ENCODE data around the gene APOBEC2. TPM values are rescaled to one million over a fixed set of nuclear protein-coding genes. Genes with fewer than 3 reads are reported as not detected.

Gene APOBEC2
- total and polyA plus RNA-seq, 9 of the 15 experiments (the other 6 are each of a cell fraction or from before 2014, with no cell fraction given), result 0.25 to 1.6 TPM; not detected in 7

DNA sequence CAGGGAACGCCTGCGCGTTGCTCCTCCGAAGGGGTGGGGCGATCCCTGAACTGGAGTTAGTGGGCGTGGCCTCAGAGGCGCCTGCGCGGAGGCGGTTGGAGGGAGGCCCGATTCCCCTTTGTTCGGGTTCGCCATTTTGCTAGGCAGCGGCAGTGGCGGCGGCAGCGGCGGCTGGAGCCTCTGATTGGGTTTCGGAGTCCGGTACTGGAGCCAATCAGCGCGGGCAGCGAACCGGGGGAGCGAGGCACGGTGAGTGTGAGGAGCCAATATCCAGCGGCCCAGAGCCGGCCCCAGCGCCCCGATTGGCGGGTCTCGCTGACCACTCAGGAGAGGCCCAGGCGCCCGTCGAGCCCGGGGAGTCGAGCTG, 19.8 kb downstream of the APOBEC2 start, which contains the start of gene NFYA (continued):
- TF ChIP-seq, protein P1, sequence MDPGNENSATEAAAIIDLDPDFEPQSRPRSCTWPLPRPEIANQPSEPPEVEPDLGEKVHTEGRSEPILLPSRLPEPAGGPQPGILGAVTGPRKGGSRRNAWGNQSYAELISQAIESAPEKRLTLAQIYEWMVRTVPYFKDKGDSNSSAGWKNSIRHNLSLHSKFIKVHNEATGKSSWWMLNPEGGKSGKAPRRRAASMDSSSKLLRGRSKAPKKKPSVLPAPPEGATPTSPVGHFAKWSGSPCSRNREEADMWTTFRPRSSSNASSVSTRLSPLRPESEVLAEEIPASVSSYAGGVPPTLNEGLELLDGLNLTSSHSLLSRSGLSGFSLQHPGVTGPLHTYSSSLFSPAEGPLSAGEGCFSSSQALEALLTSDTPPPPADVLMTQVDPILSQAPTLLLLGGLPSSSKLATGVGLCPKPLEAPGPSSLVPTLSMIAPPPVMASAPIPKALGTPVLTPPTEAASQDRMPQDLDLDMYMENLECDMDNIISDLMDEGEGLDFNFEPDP (CRISPR knock-in tag; IDR thresholded peaks at IDR 0.05), result 0 out of 2 replicates have a peak, but pooled peaks have one; percentile 40
- TF ChIP-seq, protein P2, sequence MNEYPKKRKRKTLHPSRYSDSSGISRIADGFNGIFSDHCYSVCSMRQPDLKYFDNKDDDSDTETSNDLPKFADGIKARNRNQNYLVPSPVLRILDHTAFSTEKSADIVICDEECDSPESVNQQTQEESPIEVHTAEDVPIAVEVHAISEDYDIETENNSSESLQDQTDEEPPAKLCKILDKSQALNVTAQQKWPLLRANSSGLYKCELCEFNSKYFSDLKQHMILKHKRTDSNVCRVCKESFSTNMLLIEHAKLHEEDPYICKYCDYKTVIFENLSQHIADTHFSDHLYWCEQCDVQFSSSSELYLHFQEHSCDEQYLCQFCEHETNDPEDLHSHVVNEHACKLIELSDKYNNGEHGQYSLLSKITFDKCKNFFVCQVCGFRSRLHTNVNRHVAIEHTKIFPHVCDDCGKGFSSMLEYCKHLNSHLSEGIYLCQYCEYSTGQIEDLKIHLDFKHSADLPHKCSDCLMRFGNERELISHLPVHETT (CRISPR knock-in tag; conservative IDR thresholded peaks at IDR 0.05 in 1 of 2, IDR thresholded peaks at IDR 0.05 in 1 of 2), result peak in 1 of 2 experiments; percentile 8; a peak in 1 of 4 replicates
- TF ChIP-seq NFIX (CRISPR knock-in tag; IDR thresholded peaks at IDR 0.05; ENCODE audit: low read depth), result no peak
- TF ChIP-seq, protein P3, sequence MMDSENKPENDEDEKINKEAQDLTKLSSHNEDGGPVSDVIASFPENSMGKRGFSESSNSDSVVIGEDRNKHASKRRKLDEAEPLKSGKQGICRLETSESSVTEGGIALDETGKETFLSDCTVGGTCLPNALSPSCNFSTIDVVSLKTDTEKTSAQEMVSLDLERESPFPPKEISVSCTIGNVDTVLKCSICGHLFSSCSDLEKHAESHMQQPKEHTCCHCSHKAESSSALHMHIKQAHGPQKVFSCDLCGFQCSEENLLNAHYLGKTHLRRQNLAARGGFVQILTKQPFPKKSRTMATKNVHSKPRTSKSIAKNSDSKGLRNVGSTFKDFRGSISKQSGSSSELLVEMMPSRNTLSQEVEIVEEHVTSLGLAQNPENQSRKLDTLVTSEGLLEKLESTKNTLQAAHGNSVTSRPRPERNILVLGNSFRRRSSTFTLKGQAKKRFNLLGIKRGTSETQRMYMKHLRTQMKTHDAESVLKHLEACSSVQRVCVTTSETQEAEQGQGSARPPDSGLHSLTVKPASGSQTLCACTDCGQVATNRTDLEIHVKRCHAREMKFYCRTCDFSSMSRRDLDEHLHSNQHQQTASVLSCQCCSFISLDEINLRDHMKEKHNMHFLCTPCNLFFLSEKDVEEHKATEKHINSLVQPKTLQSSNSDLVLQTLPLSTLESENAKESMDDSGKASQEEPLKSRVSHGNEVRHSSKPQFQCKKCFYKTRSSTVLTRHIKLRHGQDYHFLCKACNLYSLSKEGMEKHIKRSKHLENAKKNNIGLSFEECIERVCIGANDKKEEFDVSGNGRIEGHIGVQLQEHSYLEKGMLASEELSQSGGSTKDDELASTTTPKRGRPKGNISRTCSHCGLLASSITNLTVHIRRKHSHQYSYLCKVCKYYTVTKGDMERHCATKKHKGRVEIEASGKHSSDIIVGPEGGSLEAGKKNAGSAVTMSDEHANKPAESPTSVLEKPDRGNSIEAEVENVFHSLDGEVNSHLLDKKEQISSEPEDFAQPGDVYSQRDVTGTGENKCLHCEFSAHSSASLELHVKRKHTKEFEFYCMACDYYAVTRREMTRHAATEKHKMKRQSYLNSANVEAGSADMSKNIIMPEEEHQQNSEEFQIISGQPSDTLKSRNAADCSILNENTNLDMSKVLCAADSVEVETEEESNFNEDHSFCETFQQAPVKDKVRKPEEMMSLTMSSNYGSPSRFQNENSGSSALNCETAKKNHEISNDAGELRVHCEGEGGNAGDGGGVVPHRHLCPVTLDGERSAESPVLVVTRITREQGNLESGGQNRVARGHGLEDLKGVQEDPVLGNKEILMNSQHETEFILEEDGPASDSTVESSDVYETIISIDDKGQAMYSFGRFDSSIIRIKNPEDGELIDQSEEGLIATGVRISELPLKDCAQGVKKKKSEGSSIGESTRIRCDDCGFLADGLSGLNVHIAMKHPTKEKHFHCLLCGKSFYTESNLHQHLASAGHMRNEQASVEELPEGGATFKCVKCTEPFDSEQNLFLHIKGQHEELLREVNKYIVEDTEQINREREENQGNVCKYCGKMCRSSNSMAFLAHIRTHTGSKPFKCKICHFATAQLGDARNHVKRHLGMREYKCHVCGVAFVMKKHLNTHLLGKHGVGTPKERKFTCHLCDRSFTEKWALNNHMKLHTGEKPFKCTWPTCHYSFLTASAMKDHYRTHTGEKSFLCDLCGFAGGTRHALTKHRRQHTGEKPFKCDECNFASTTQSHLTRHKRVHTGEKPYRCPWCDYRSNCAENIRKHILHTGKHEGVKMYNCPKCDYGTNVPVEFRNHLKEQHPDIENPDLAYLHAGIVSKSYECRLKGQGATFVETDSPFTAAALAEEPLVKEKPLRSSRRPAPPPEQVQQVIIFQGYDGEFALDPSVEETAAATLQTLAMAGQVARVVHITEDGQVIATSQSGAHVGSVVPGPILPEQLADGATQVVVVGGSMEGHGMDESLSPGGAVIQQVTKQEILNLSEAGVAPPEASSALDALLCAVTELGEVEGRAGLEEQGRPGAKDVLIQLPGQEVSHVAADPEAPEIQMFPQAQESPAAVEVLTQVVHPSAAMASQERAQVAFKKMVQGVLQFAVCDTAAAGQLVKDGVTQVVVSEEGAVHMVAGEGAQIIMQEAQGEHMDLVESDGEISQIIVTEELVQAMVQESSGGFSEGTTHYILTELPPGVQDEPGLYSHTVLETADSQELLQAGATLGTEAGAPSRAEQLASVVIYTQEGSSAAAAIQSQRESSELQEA (IDR thresholded peaks at IDR 0.05; ENCODE audit: low read depth), result no peak
- TF ChIP-seq ZKSCAN3 (CRISPR knock-in tag; IDR thresholded peaks at IDR 0.05), result no peak
- no peak for TF ChIP-seq ELF4 (CRISPR knock-in tag; IDR thresholded peaks at IDR 0.05)
- no peak for TF ChIP-seq MCM7 (IDR thresholded peaks at IDR 0.05)
- peak; percentile 86 for TF ChIP-seq NEUROD1 (IDR thresholded peaks at IDR 0.05; ENCODE audit: borderline replicate concordance, low read depth, low read length, partially characterized antibody)
- TF ChIP-seq TAL1 (IDR thresholded peaks at IDR 0.05), result no peak
- TF ChIP-seq RBM25 (IDR thresholded peaks at IDR 0.05; ENCODE audit: low read depth, low read length, severe bottlenecking), result peak; percentile 99
- peak; percentile 87 for TF ChIP-seq TAF1 (IDR thresholded peaks at IDR 0.05; ENCODE audit: control insufficient read depth, extremely low read depth, insufficient read depth, low read length, severe bottlenecking)
- no peak for TF ChIP-seq XRCC4 (IDR thresholded peaks at IDR 0.05; ENCODE audit: extremely low read depth, insufficient read depth, insufficient read length)
- peak; percentile 76 for TF ChIP-seq PKNOX1 (IDR thresholded peaks at IDR 0.05)
- TF ChIP-seq ASH1L (IDR thresholded peaks at IDR 0.05; ENCODE audit: borderline replicate concordance, low read depth, partially characterized antibody), result peak; percentile 85
- TF ChIP-seq MEIS2 (IDR thresholded peaks at IDR 0.05; ENCODE audit: partially characterized antibody), result peak; percentile 25

Measured in K562 (cell line).